Retinal pigment epithelial cell (primary cell): Measurements from ENCODE around the gene FXN.
"Not testable (repeated sequence)": the region's sequence is repeated elsewhere in the genome, so short reads cannot be mapped to it uniquely, and the experiment has no call there.

ENCODE experiments used
- DNase-seq: peaks from one replicate; pipeline ENCODE4 v3.0.0-alpha.2; 2010; ENCODE audit warnings: low read depth
- H3K4me3 ChIP-seq: 2 replicates; pipeline ENCODE4 v1.5.1; 2011; ENCODE audit warnings: mild to moderate bottlenecking, low read length, control low read depth, moderate library complexity
- CTCF ChIP-seq: conservative IDR thresholded peaks from 2 replicates; pipeline ENCODE4 v1.5.1; 2011; ENCODE audit warnings: low read depth, low read length, control low read depth, inconsistent platforms

FXN gene

GRCh38 chr9:69097923-69098593, 62.5 kb downstream of the FXN start:
- no peak overlapping the region for H3K4me3 ChIP-seq
- DNase-seq, result no peak
- no peak for TF ChIP-seq CTCF

GRCh38 chr9:69103348-69103996, 67.9 kb downstream of the FXN start:
- not testable (repeated sequence) for DNase-seq, H3K4me3 ChIP-seq

GRCh38 chr9:69104830-69105527, 69.4 kb downstream of the FXN start:
- no peak for DNase-seq
- H3K4me3 ChIP-seq, result no peak overlapping the region
- TF ChIP-seq CTCF, result no peak

- no peak for TF ChIP-seq CTCF
- no peak for DNase-seq
- H3K4me3 ChIP-seq, result no peak overlapping the region
These were observed 72.2 kb downstream of the FXN start for GRCh38 chr9:69107771-69108170.

GRCh38 chr9:69108706-69109105, 73.2 kb downstream of the FXN start:
- not testable (repeated sequence) for H3K4me3 ChIP-seq, DNase-seq

- TF ChIP-seq CTCF, result no peak
- no peak for DNase-seq
- no peak overlapping the region for H3K4me3 ChIP-seq
These were observed 73.6 kb downstream of the FXN start for GRCh38 chr9:69109152-69109551.

GRCh38 chr9:69112646-69113045, 77.1 kb downstream of the FXN start:
- not testable (repeated sequence) for DNase-seq, H3K4me3 ChIP-seq

- no peak for TF ChIP-seq CTCF
- no peak overlapping the region for H3K4me3 ChIP-seq
- DNase-seq, result no peak
These were observed 80.1 kb downstream of the FXN start for GRCh38 chr9:69115621-69116020.
